ENCODE results near the gene MAD1L1.

Gene MAD1L1

GRCh38 chr7:2050511-2050866, 182.3 kb downstream of the MAD1L1 start:
- no peak overlapping the region for H3K4me3 ChIP-seq (ENCODE audit: low read depth in 1 of 2, low read length in 2 of 2)
- H3K36me3 ChIP-seq (ENCODE audit: insufficient read depth, low read length): no peaks in the 10 kb centered on the region
- H3K27me3 ChIP-seq (ENCODE audit: control insufficient read depth in 1 of 2, insufficient read depth in 2 of 2, low read length in 2 of 2): no peaks in the 10 kb centered on the region
- H3K4me1 ChIP-seq (ENCODE audit: insufficient read depth, low read length): no peaks in the 10 kb centered on the region
- no peak overlapping the region for H3K9ac ChIP-seq (ENCODE audit: low read length)
- H3K9me3 ChIP-seq (ENCODE audit: low read length): no peaks in the 10 kb centered on the region
- no peak overlapping the region for H3K27ac ChIP-seq (ENCODE audit: low read depth, low read length)

- Histone ChIP-seq H3K9me3 (ENCODE audit: low read length) (no peaks in the 10 kb centered on the region), H3K4me1 (ENCODE audit: insufficient read depth, low read length) (no peaks in the 10 kb centered on the region), H3K9ac (ENCODE audit: low read length) (no peak overlapping the region), H3K27me3 (ENCODE audit: control insufficient read depth in 1 of 2, insufficient read depth in 2 of 2, low read length in 2 of 2) (no peaks in the 10 kb centered on the region), H3K36me3 (ENCODE audit: insufficient read depth, low read length) (no peaks in the 10 kb centered on the region), H3K4me3 (ENCODE audit: low read depth in 1 of 2, low read length in 2 of 2) (no peak overlapping the region), H3K27ac (ENCODE audit: low read depth, low read length) (no peak overlapping the region)
Measured at GRCh38 chr7:2049782-2050510, 182.8 kb downstream of the MAD1L1 start.

GRCh38 chr7:2049111-2049781, 183.5 kb downstream of the MAD1L1 start:
- Histone ChIP-seq H3K27me3 (ENCODE audit: control insufficient read depth in 1 of 2, insufficient read depth in 2 of 2, low read length in 2 of 2) (no peaks in the 10 kb centered on the region), H3K4me3 (ENCODE audit: low read depth in 1 of 2, low read length in 2 of 2) (no peak overlapping the region), H3K36me3 (ENCODE audit: insufficient read depth, low read length) (no peaks in the 10 kb centered on the region), H3K9me3 (ENCODE audit: low read length) (no peaks in the 10 kb centered on the region), H3K27ac (ENCODE audit: low read depth, low read length) (no peak overlapping the region), H3K9ac (ENCODE audit: low read length) (no peak overlapping the region), H3K4me1 (ENCODE audit: insufficient read depth, low read length) (no peaks in the 10 kb centered on the region)

- Histone ChIP-seq H3K27me3 (ENCODE audit: control insufficient read depth in 1 of 2, insufficient read depth in 2 of 2, low read length in 2 of 2) (no peaks in the 10 kb centered on the region), H3K9me3 (ENCODE audit: low read length) (no peaks in the 10 kb centered on the region), H3K4me1 (ENCODE audit: insufficient read depth, low read length) (no peaks in the 10 kb centered on the region), H3K4me3 (ENCODE audit: low read depth in 1 of 2, low read length in 2 of 2) (no peak overlapping the region), H3K9ac (ENCODE audit: low read length) (no peak overlapping the region), H3K36me3 (ENCODE audit: insufficient read depth, low read length) (no peaks in the 10 kb centered on the region), H3K27ac (ENCODE audit: low read depth, low read length) (no peak overlapping the region)
Measured at GRCh38 chr7:2048531-2048930, 184.2 kb downstream of the MAD1L1 start.

GRCh38 chr7:2048006-2048405, 184.7 kb downstream of the MAD1L1 start:
- H3K4me3 ChIP-seq (ENCODE audit: low read depth in 1 of 2, low read length in 2 of 2): no peak overlapping the region
- no peak overlapping the region for H3K9ac ChIP-seq (ENCODE audit: low read length)
- no peak overlapping the region for H3K27ac ChIP-seq (ENCODE audit: low read depth, low read length)
- H3K9me3 ChIP-seq (ENCODE audit: low read length): no peaks in the 10 kb centered on the region
- no peaks in the 10 kb centered on the region for H3K27me3 ChIP-seq (ENCODE audit: control insufficient read depth in 1 of 2, insufficient read depth in 2 of 2, low read length in 2 of 2)
- no peaks in the 10 kb centered on the region for H3K4me1 ChIP-seq (ENCODE audit: insufficient read depth, low read length)
- no peaks in the 10 kb centered on the region for H3K36me3 ChIP-seq (ENCODE audit: insufficient read depth, low read length)

GRCh38 chr7:2046581-2047565, 185.9 kb downstream of the MAD1L1 start:
- no peaks in the 10 kb centered on the region for H3K27me3 ChIP-seq (ENCODE audit: control insufficient read depth in 1 of 2, insufficient read depth in 2 of 2, low read length in 2 of 2)
- no peaks in the 10 kb centered on the region for H3K36me3 ChIP-seq (ENCODE audit: insufficient read depth, low read length)
- no peak overlapping the region for H3K9ac ChIP-seq (ENCODE audit: low read length)
- no peak overlapping the region for H3K4me3 ChIP-seq (ENCODE audit: low read depth in 1 of 2, low read length in 2 of 2)
- no peaks in the 10 kb centered on the region for H3K4me1 ChIP-seq (ENCODE audit: insufficient read depth, low read length)
- no peak overlapping the region for H3K27ac ChIP-seq (ENCODE audit: low read depth, low read length)
- no peaks in the 10 kb centered on the region for H3K9me3 ChIP-seq (ENCODE audit: low read length)

GRCh38 chr7:2045559-2046405, 187.0 kb downstream of the MAD1L1 start:
- no peaks in the 10 kb centered on the region for H3K9me3 ChIP-seq (ENCODE audit: low read length)
- H3K36me3 ChIP-seq (ENCODE audit: insufficient read depth, low read length): no peaks in the 10 kb centered on the region
- no peaks in the 10 kb centered on the region for H3K27me3 ChIP-seq (ENCODE audit: control insufficient read depth in 1 of 2, insufficient read depth in 2 of 2, low read length in 2 of 2)
- H3K9ac ChIP-seq (ENCODE audit: low read length): no peak overlapping the region
- H3K27ac ChIP-seq (ENCODE audit: low read depth, low read length): no peak overlapping the region
- no peaks in the 10 kb centered on the region for H3K4me1 ChIP-seq (ENCODE audit: insufficient read depth, low read length)
- H3K4me3 ChIP-seq (ENCODE audit: low read depth in 1 of 2, low read length in 2 of 2): no peak overlapping the region

GRCh38 chr7:2044883-2045471, 187.8 kb downstream of the MAD1L1 start:
- Histone ChIP-seq H3K27ac (ENCODE audit: low read depth, low read length) (no peak overlapping the region), H3K36me3 (ENCODE audit: insufficient read depth, low read length) (no peaks in the 10 kb centered on the region), H3K9me3 (ENCODE audit: low read length) (no peaks in the 10 kb centered on the region), H3K9ac (ENCODE audit: low read length) (no peak overlapping the region), H3K4me1 (ENCODE audit: insufficient read depth, low read length) (no peaks in the 10 kb centered on the region), H3K4me3 (ENCODE audit: low read depth in 1 of 2, low read length in 2 of 2) (no peak overlapping the region), H3K27me3 (ENCODE audit: control insufficient read depth in 1 of 2, insufficient read depth in 2 of 2, low read length in 2 of 2) (no peaks in the 10 kb centered on the region)

- Histone ChIP-seq H3K4me3 (ENCODE audit: low read depth in 1 of 2, low read length in 2 of 2) (no peak overlapping the region), H3K36me3 (ENCODE audit: insufficient read depth, low read length) (no peaks in the 10 kb centered on the region), H3K27me3 (ENCODE audit: control insufficient read depth in 1 of 2, insufficient read depth in 2 of 2, low read length in 2 of 2) (no peaks in the 10 kb centered on the region), H3K4me1 (ENCODE audit: insufficient read depth, low read length) (no peaks in the 10 kb centered on the region), H3K27ac (ENCODE audit: low read depth, low read length) (no peak overlapping the region), H3K9me3 (ENCODE audit: low read length) (no peaks in the 10 kb centered on the region), H3K9ac (ENCODE audit: low read length) (no peak overlapping the region)
Measured at GRCh38 chr7:2044311-2044882, 188.3 kb downstream of the MAD1L1 start.

GRCh38 chr7:2043316-2044039, 189.3 kb downstream of the MAD1L1 start:
- H3K27me3 ChIP-seq (ENCODE audit: control insufficient read depth in 1 of 2, insufficient read depth in 2 of 2, low read length in 2 of 2): no peaks in the 10 kb centered on the region
- no peaks in the 10 kb centered on the region for H3K36me3 ChIP-seq (ENCODE audit: insufficient read depth, low read length)
- no peak overlapping the region for H3K27ac ChIP-seq (ENCODE audit: low read depth, low read length)
- no peaks in the 10 kb centered on the region for H3K9me3 ChIP-seq (ENCODE audit: low read length)
- no peak overlapping the region for H3K9ac ChIP-seq (ENCODE audit: low read length)
- H3K4me3 ChIP-seq (ENCODE audit: low read depth in 1 of 2, low read length in 2 of 2): no peak overlapping the region
- H3K4me1 ChIP-seq (ENCODE audit: insufficient read depth, low read length): no peaks in the 10 kb centered on the region
